ENCODE measurements around the gene ATAD3C.

Gene ATAD3C

GRCh38 chr1:1490633-1491230 is 41.2 kb downstream of the ATAD3C start:
- ChIA-PET POLR2A (no interaction called here), CTCF (no interaction called here)
- TF ChIP-seq ZNF629 (tag by site-specific recombination; IDR thresholded peaks at IDR 0.05) = no peak
- no peak for TF ChIP-seq ZNF776 (tag by site-specific recombination; IDR thresholded peaks at IDR 0.05; ENCODE audit: borderline replicate concordance)
- TF ChIP-seq KLF9 (tag by site-specific recombination; IDR thresholded peaks at IDR 0.05; ENCODE audit: low read depth) = no peak
- TF ChIP-seq ZNF549 (tag by site-specific recombination; IDR thresholded peaks at IDR 0.05) = no peak
- TF ChIP-seq ZNF398 (tag by site-specific recombination; IDR thresholded peaks at IDR 0.05) = no peak
- TF ChIP-seq RBAK (tag by site-specific recombination; IDR thresholded peaks at IDR 0.05) = no peak
- TF ChIP-seq ZNF114 (tag by site-specific recombination; IDR thresholded peaks at IDR 0.05) = no peak
- no peak for TF ChIP-seq REST (tag by site-specific recombination; IDR thresholded peaks at IDR 0.05)
- TF ChIP-seq ZNF660 (tag by site-specific recombination; IDR thresholded peaks at IDR 0.05) = no peak
- TF ChIP-seq ZSCAN18 (tag by site-specific recombination; IDR thresholded peaks at IDR 0.05) = no peak
- no peak for TF ChIP-seq ZNF10 (tag by site-specific recombination; IDR thresholded peaks at IDR 0.05)
- TF ChIP-seq ZNF18 (tag by site-specific recombination; IDR thresholded peaks at IDR 0.05) = no peak
- no peak for TF ChIP-seq ZBTB6 (tag by site-specific recombination; IDR thresholded peaks at IDR 0.05)
- no peak for TF ChIP-seq ZNF654 (tag by site-specific recombination; IDR thresholded peaks at IDR 0.05; ENCODE audit: low read depth)
- TF ChIP-seq ATF2 (tag by site-specific recombination; IDR thresholded peaks at IDR 0.05; ENCODE audit: low read depth) = no peak
- TF ChIP-seq MEIS1 (CRISPR knock-in tag; IDR thresholded peaks at IDR 0.05; ENCODE audit: borderline replicate concordance) = no peak
- no peak for TF ChIP-seq ZNF19 (tag by site-specific recombination; IDR thresholded peaks at IDR 0.05; ENCODE audit: low read depth)
- TF ChIP-seq ZBTB49 (tag by site-specific recombination; IDR thresholded peaks at IDR 0.05; ENCODE audit: low read depth) = no peak
- TF ChIP-seq ZNF292 (tag by site-specific recombination; IDR thresholded peaks at IDR 0.05; ENCODE audit: borderline replicate concordance, low read depth) = no peak
- TF ChIP-seq ZNF701 (tag by site-specific recombination; IDR thresholded peaks at IDR 0.05) = no peak
- Histone ChIP-seq H3K4me3 (ENCODE audit: low read depth, low read length) (no peak overlapping the region), H3K27ac (ENCODE audit: extremely low read depth, low read depth, low read length) (no peak overlapping the region), H3K36me3 (ENCODE audit: control insufficient read depth in 2 of 2, insufficient read depth in 1 of 2, low read length in 2 of 2) (peaks cover 21 to 90% of the 10 kb centered on the region in 2 experiments; a peak in 2 of 3 replicates), H3K4me1 (ENCODE audit: control insufficient read depth, insufficient read depth, low read length) (no peaks in the 10 kb centered on the region), H3K9me3 (ENCODE audit: control insufficient read depth, insufficient read depth, low read depth, low read length) (no peaks in the 10 kb centered on the region)

Measured in HEK293 (cell line).